GM21717 (cell line): ENCODE data around the gene KDSR.
"Not testable (repeated sequence)": the region's sequence is repeated elsewhere in the genome, so short reads cannot be mapped to it uniquely, and the experiment has no call there.

ENCODE experiments used
- ATAC-seq: cut with Tn5 transposase; IDR thresholded peaks from one replicate; pipeline ENCODE4 v1.9.1; 2021; ENCODE audit warnings: mild to moderate bottlenecking, moderate library complexity; ENCODE audit not compliant: unreplicated experiment

KDSR gene

GRCh38 chr18:63366213-63367052, 573 bp downstream of the KDSR start:
- ATAC-seq: peak; percentile 46

GRCh38 chr18:63365876-63366212, 1.2 kb downstream of the KDSR start:
- peak; percentile 1 for ATAC-seq

GRCh38 chr18:63363951-63364350, 3.1 kb downstream of the KDSR start:
- no peak for ATAC-seq

GRCh38 chr18:63363420-63363819, 3.6 kb downstream of the KDSR start:
- ATAC-seq: not testable (repeated sequence)

- ATAC-seq: no peak
Observed at GRCh38 chr18:63356272-63356896, 10.6 kb downstream of the KDSR start.

- ATAC-seq: no peak
Observed at GRCh38 chr18:63350230-63350629, 16.8 kb downstream of the KDSR start.

GRCh38 chr18:63348508-63349136, 18.4 kb downstream of the KDSR start:
- ATAC-seq: peak; percentile 72

GRCh38 chr18:63346480-63347183, 20.4 kb downstream of the KDSR start:
- no peak for ATAC-seq

- ATAC-seq: no peak
Observed at GRCh38 chr18:63346031-63346430, 21.0 kb downstream of the KDSR start.

GRCh38 chr18:63344918-63345317, 22.1 kb downstream of the KDSR start:
- no peak for ATAC-seq

GRCh38 chr18:63344263-63344662, 22.7 kb downstream of the KDSR start:
- ATAC-seq: no peak

- no peak for ATAC-seq
Observed at GRCh38 chr18:63342206-63342605, 24.8 kb downstream of the KDSR start.

- ATAC-seq: no peak
Observed at GRCh38 chr18:63339920-63340484, 27.0 kb downstream of the KDSR start.

- no peak for ATAC-seq
Observed at GRCh38 chr18:63336366-63337099, 30.5 kb downstream of the KDSR start.

GRCh38 chr18:63331105-63331504, 35.9 kb downstream of the KDSR start:
- ATAC-seq: no peak

- no peak for ATAC-seq
Observed at GRCh38 chr18:63329431-63330145, 37.4 kb downstream of the KDSR start.

GRCh38 chr18:63326011-63326410, 41.0 kb downstream of the KDSR start:
- ATAC-seq: no peak

- no peak for ATAC-seq
Observed at GRCh38 chr18:63325086-63325686, 41.8 kb downstream of the KDSR start.

GRCh38 chr18:63322908-63323634, 43.9 kb downstream of the KDSR start:
- ATAC-seq: no peak
